HG02943 (cell line): ENCODE measurements around the gene SHC3.

Source experiments
- ATAC-seq: cut with Tn5 transposase; IDR thresholded peaks from one replicate; pipeline ENCODE4 v1.9.1; 2021; ENCODE audit warnings: mild to moderate bottlenecking, low read depth, moderate library complexity; ENCODE audit not compliant: unreplicated experiment

Gene SHC3

GRCh38 chr9:89060790-89061189 is 117.8 kb downstream of the SHC3 start:
- ATAC-seq = no peak

- no peak for ATAC-seq
Observed at GRCh38 chr9:89059925-89060506, 118.6 kb downstream of the SHC3 start.

GRCh38 chr9:89058906-89059305 is 119.7 kb downstream of the SHC3 start:
- no peak for ATAC-seq

- ATAC-seq = no peak
Observed at GRCh38 chr9:89054865-89055495, 123.6 kb downstream of the SHC3 start.

- ATAC-seq = no peak
Observed at GRCh38 chr9:89053301-89053700, 125.3 kb downstream of the SHC3 start.

GRCh38 chr9:89052470-89053097 is 126.0 kb downstream of the SHC3 start:
- ATAC-seq = no peak

- no peak for ATAC-seq
Observed at GRCh38 chr9:89051421-89052025, 127.1 kb downstream of the SHC3 start.

- ATAC-seq = no peak
Observed at GRCh38 chr9:89049646-89050045, 129.0 kb downstream of the SHC3 start.

GRCh38 chr9:89048616-89049015 is 130.0 kb downstream of the SHC3 start:
- no peak for ATAC-seq

GRCh38 chr9:89047667-89048066 is 131.0 kb downstream of the SHC3 start:
- no peak for ATAC-seq

- ATAC-seq = no peak
Observed at GRCh38 chr9:89046832-89047231, 131.8 kb downstream of the SHC3 start.

- ATAC-seq = no peak
Observed at GRCh38 chr9:89044881-89045280, 133.7 kb downstream of the SHC3 start.

- ATAC-seq = no peak
Observed at GRCh38 chr9:89044104-89044503, 134.5 kb downstream of the SHC3 start.

GRCh38 chr9:89042984-89043383 is 135.6 kb downstream of the SHC3 start:
- ATAC-seq = no peak

GRCh38 chr9:89039664-89040063 is 139.0 kb downstream of the SHC3 start:
- ATAC-seq = no peak

GRCh38 chr9:89039104-89039465 is 139.5 kb downstream of the SHC3 start:
- ATAC-seq = no peak

- ATAC-seq = no peak
Observed at GRCh38 chr9:89038382-89039103, 140.1 kb downstream of the SHC3 start.

- ATAC-seq = no peak
Observed at GRCh38 chr9:89037891-89038290, 140.7 kb downstream of the SHC3 start.

- ATAC-seq = no peak
Observed at GRCh38 chr9:89037346-89037745, 141.3 kb downstream of the SHC3 start.

GRCh38 chr9:89036891-89037290 is 141.7 kb downstream of the SHC3 start:
- no peak for ATAC-seq

- ATAC-seq = no peak
Observed at GRCh38 chr9:89036383-89036782, 142.2 kb downstream of the SHC3 start.
